GM13976 (cell line): ENCODE measurements around the gene ZNF33A.

Experiments used
- DNase-seq: peaks from one replicate; pipeline ENCODE4 v3.0.0; 2012; ENCODE audit warnings: low spot score
- CTCF ChIP-seq: IDR thresholded peaks from 2 replicates; pipeline ENCODE4 v1.5.1; 2012; ENCODE audit warnings: borderline replicate concordance, mild to moderate bottlenecking; ENCODE audit not compliant: insufficient read depth; ENCODE audit errors: extremely low read depth, missing control alignments, control extremely low read depth
- in situ Hi-C: fragments of 300-500 bp; cut with MboI; formaldehyde crosslinking; loops from one replicate; pipeline ENCODE4 v1.12.0; 2022; ENCODE audit warnings: low sequenced_read_pairs, mixed read lengths, inconsistent platforms; ENCODE audit not compliant: unreplicated experiment

ZNF33A gene

DNA sequence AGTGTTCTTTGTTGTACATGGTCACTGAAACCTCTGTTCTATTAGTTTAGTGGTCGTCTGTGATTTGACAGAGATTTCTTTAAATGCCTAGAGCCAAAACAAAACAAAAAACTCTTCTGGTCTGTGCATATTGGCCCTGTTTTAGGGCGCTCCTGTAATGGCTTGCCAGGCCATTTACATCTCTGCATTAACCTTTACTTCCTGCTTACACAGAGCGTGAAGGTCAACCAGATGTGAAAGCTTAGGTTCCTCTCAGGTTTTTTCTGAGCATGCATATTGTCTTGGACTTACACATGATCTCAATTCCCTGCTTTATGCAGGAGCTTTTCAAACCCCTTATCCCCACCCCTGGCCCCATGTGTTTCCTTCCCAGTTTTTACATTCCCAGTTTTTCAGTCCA is 93.3 kb downstream of the ZNF33A start:
- no peak for DNase-seq
- TF ChIP-seq CTCF: no peak
- in situ Hi-C loops: no loop called here

- in situ Hi-C loops: no loop called here
- no peak for TF ChIP-seq CTCF
- no peak for DNase-seq
Observed at GRCh38 chr10:38112159-38112558, 101.7 kb downstream of the ZNF33A start.
